ENCODE measurements around the gene ATG4D.

The ATG4D gene

DNA sequence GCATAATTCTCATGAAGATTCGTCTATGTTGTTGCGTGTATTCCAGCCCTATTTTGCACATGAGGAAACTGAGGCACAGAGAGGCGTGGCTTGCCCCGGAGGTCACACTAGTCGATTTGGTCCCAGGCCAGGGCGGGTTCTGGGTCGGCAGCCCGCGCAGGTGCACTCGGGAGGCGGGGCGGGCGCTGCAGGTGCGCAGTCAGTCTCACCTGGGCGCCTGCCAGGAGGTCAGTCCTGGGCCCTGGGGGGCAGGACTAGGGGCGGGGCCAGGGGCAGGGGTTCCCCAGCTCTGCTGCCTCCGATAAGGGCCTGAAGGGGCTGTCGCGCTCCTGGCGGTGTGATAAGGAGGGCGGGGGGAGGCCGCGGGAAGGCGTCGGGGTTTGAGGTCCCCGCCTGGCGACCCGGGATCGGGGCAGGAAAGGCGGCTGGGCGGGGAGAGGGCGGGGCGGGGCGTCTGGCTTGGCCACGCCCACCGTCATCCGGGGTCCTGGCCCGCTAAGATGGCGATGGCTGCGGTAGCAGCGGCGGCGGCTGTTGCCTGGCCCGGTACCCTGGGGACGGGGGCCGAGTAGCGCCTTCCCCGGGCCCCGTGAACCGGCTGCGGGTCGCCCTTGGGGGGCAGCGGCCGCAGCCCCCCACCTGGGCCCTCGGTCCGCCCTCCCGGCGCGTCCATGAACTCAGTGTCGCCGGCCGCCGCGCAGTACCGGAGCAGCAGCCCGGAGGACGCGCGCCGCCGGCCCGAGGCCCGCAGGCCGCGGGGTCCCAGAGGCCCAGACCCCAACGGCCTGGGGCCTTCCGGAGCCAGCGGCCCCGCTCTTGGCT lies at the start of gene ATG4D:
Gene ATG4D (plus strand): TSS at position 485 of the 822 bp plus-strand sequence. CDS start 187 bp downstream, at position 672.
- peak; percentile 78 for DNase-seq

DNA sequence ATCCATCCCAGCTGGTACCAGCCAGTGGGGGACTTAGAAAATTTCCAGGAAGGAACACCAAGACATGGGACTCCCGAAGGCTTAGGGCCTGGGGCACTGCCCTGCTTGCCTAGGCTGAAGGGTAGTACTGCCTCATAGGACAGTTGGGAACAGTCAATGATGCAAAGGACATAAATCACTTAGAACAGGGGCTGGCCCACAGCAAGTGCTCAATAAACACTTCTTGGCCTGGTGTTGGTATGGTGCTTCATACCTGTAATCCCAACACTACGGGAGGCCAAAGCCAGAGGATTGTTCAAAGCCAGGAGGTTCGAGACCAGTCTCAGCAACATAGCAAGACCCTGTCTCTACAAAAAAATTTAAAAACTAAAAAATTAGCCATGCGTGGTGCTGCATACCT lies 46.3 kb upstream of the ATG4D start:
- DNase-seq = no peak

DNA sequence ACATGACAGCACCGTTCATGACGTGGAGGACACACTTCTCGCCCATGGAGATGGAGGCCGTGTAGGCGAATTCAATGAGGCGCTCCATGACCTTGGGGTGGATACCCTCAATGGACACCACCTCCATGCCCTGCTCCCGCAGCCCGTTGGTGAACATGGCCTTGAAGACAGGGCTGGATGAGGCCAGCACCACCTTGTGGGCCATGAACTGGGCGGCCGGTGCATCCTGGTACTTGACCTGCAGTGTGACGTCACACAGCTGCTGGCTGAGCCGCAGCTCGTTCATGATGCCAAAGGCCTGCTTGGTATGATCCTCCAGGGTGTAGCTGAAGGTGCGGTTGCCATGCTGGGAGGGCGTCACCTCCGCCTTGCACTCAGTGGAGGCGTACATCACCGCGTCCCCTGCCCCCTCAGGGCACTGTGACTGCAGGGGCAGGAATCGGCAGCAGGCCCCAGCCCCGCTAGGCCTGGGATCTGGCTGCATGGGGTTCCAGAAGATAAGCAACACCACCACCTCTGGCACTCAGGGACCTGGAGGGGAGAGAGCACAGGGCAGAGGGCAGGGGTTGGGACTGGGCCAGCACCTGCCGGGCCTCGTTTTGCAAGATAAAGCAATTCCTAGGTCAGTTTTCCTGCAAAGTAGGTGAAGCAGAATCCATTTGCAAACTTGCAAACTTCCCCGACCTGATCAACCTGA lies 44.0 kb upstream of the ATG4D start:
- no peak for DNase-seq

DNA sequence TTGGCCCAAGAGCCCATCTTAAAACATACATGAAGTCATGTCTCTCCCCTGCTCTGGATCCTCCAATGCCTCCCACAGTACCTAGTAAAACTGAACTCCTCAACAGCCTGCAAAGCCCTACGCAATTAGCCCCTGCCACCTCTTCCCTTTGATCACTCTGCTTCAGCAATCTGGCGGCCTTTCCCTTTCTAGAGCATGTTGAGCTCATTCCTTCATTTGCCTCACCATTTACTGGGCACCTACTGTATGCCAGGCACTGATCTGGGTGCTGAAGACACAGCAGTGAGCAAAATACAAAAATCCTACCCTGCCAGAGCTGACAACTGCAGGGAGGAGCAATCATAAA lies 43.5 kb upstream of the ATG4D start:
- no peak for DNase-seq

DNA sequence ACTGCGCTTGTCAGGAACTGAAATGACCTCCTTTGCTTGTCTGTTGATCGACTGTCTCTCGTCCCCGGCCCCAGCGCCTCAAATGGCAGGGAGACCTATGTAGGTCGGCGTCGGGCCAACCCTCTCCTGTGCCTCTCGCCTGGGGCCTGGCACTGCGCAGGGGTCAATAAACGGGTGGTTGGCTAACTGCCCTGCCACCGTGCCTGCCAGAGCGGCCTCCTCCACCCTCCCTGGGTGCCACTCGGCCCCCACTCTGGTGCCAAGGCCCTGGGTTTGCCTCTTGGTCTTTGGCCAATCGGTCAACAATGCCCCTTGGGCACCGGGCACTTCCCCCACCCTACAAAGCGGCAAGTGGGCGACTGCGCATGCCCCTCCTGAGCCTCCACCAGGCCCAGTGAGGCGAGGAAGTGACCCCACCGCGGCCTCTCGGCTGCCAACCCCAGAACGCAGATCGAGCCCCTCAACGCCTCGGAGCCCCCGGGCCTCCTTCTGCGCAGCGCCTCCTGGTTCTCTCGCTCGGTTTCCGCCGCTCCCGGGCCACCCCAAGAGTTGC lies 41.7 kb upstream of the ATG4D start:
- peak; percentile 55 for DNase-seq

DNA sequence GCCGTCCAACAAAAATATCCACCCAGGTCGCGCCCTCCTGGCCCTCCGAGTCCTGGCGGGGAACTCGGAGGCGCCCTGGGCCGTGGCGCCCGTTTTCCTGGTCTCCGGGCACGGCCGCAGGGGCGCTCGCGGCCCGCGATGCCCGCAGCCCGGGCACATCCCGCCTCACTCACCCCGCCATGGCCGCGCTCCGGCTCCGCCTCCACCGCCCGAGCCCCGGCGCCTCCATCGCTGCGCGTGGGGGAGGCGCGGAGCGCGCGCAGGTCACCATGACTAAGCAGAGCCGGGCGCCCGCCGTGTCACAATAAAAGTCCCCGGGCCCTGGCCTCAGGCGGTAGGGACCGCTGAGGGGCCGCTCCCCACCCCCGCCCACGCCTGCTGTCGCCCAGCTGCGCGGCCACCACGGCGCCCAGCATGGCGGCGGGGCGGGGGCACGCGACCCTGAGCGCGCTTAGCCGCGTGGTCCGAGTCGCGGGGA lies 41.1 kb upstream of the ATG4D start:
- DNase-seq = peak; percentile 92

DNA sequence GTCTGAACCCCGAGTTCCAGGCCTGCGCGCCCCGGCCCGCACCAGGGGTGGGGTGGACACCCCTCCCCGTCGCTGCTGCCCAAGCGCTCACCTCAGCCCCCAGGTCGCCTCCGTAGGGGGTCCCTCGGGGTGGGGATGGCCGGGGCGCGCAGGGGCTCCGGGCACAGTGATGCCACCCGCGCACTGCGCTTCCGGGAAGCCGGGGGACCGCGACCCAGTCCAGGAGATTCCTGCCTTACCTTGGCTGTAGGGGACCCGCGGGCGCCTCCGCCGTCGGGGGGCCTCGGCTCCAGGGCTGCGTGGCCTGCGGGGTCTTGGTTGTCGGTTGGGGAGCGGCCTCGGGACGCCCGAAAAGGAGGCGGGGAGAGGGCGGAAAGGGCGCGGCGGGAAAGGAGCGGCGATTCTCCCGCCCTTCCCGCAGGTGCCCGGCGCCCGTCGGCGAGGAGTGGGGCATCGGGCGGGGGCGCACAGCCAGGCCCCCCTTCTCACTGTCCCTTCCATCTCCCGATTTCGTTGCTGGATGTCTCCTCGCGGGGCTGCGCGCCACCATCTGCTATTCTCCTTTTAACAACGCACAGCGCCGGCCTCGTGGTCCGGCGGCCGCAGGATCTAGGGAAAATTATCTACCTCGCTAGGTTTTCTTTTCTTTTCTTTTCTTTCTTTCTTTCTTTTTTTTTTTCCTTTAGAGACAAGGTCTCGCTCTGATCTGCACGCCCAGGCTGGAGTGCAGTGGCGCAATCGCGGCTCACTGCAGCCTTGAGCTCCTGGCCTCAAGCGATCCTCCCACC lies 40.5 kb upstream of the ATG4D start, which contains the start of gene KEAP1:
Gene KEAP1 (minus strand): TSS at position 355 of the 788 bp plus-strand sequence. CDS start 3,323 bp downstream, outside the sequence.
- peak; percentile 51 for DNase-seq

DNA sequence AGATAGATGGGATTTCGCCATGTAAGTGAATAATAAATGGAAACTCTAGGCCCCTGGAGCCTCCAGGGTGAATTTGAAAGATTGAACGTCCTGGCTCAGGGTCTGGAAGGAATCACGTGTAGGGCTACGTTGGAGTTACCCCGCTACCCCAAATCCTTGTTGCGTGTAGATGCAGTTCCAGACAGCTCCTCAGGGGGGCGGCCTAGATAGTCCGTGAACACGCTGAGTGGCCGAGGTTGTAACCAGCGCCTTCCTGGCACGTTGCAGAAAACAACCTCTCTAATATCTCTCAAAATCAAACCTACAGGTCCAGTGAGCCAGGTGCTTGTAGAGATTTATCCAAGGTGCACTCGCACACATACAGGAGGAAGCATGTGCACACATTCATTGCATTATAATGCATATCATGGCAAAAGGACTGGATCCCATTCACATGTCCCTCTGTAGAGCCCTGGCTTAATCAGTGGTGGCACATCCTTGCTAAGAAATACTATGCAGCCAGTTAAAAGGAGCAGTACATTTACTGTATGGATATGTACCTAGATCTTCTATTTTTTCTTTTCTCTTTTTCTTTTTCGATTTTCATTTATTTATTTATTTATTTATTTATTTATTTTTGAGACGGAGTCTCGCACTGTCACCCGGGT lies 38.0 kb upstream of the ATG4D start:
- DNase-seq = peak; percentile 85

DNA sequence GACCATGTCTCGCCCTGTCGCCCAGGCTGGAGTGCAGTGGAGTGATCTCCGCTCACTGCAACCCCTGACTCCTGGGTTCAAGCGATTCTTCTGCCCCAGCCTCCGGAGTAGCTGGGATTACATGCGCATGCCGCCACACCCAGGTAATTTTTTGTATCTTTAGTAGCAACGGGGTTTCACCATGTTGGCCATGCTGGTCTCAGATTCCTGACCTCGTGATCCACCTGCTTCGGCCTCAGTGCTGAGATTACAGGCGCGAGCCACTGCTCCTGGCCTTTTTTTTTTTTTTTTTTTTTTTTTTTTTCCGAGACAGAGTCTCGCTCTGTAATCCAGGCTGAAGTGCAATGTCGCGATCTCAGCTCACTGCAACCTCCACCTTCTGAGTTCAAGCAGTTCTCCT lies 35.7 kb upstream of the ATG4D start:
- no peak for DNase-seq

DNA sequence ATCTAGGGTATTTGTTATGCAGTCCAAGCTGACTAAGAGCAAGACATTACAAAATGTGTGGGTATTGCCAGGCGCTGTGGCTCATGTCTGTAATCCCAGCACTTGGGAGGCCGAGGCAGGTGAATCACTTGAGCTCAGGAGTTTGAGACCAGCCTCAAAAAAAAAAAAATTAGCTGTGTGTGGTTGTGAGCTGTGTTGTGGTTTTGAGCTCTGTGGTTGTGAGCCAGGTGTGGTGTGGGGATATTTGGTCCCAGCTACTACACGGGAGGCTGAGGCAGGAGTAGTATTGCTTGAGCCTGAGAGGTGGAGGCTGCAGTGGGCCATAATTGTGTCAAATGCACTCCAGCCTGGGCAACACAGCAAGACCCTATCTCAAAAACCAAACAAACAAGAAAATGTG lies 35.0 kb upstream of the ATG4D start:
- peak; percentile 37 for DNase-seq

DNA sequence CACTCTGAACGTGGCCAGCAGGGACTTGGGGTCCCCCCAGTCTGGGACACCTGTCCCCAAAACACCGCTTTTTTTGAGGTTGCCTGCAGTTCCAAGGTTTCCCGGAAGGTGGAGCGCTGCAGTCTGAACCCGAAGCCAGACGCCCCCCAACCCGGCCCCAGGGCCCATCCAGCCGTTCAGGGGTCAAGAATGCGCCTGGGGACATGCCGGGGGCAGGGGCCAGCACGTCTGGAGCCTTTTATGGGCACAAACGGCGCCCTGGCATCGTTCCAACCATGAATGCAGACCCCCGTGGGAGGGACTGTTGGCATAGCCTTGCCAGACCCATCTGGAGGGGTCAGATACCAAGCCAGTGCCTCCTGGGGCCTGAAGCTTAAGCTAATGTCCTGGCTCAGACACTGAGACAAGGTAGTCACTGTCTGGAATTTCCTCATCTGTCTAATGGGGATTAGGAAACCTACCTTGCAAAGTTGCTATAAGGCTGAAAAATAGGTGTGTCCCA lies 33.4 kb upstream of the ATG4D start:
- DNase-seq = peak; percentile 70

DNA sequence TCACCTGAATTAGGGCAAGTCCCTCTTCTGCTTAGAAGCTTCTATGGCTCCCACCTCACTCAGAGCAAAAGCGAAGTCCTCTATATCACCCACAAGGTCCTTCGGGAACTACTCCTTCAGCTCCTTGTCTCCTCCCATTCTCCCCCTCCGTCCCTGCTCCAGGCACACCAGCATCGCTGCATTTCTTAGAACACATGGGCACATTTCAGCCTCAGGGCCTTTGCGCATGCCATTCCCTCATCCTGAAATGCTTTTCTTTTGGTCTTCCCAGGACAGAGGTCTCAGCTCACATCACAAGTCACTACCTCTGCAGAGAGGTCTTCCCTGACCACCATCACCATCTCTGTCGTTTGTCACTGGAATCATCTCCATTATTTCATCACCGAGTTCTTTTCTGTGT lies 30.5 kb upstream of the ATG4D start:
- DNase-seq = no peak

DNA sequence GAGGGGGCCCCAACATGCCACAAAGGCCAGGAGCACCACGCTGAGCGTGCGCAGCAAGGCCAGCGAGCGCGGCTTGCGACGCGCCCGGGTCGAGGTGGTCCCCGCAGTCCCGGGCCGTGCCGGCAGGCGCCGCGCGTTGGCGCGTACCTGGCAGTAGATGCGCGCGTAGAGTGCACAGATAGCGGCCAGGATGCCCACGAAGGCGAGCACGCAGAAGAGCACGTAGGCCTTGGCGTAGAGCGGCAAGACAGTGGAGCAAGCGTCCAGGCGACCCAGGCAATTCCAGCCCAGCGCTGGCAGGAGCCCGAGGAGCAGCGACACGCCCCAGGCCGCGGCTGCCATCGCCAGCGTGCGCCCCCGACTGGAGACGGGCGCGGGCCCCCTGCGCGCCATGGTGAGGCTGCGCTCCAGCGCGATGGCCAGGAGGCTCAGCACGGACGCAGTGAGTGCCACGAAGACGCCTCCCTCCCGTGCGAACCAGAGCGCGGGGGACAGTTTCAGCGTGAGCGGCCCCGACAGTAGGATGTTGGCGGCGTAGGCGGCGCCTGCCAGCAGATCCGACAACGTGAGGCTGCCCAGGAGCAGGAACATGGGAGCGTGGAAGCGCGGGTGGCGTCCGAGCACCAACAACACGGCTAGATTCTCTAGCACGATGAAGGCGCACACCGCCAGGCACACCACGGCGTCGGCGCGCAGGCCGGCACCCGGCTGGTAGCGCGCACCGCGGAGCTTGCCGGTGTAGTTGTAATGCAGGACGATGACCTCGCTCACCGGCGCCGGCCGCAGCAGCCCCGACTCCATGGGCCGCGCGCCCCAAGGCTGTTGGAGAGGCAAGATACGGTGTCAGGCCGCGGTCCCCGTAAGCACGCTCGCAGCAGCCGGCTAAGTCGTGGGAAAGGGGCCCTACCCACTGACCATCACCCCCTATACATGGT lies 29.2 kb upstream of the ATG4D start:
- DNase-seq = peak; percentile 36

DNA sequence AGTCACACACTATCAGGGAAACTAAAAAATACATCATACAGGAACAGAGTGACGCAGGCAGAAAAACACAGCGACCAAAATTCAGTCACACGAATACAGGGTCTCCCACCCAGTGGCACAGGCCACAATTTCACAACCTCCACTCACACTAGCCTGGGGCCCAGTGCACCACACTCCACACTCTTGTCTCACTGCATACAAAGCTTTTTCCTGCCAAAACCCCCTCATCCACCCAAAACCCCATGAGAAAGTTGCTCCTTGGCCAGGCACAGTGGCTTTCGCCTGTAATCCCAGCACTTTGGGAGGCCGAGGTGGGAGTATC lies 27.7 kb upstream of the ATG4D start:
- DNase-seq = no peak

DNA sequence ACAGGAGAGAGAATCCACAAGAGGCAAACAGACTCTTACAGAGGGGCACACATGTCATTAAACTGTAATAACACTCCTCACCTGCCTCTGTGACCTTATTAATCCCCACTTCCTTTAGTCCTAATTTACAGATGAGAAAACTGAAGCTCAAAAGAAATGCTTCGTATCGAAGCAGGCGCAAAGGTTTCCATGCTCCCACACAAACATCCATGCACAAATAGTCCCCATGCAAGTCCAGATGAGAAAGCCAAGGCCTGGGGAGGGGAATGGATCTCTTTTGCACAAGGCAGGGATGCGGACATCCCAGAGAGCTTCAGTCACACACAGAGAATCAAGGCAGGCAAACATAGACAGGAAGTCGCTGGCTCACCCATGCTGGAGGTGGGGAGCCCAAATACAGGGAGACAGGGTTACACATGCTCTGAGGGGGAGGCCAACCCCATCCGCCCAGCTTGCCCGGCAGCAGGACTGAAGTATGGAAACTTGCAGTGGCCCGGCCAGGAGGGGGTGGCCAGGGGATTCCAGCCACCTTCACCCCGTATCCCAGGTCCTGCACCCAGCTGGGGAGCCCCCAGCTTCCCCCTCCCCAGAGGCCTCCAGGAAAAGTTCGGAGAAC lies 26.9 kb upstream of the ATG4D start:
- no peak for DNase-seq

DNA sequence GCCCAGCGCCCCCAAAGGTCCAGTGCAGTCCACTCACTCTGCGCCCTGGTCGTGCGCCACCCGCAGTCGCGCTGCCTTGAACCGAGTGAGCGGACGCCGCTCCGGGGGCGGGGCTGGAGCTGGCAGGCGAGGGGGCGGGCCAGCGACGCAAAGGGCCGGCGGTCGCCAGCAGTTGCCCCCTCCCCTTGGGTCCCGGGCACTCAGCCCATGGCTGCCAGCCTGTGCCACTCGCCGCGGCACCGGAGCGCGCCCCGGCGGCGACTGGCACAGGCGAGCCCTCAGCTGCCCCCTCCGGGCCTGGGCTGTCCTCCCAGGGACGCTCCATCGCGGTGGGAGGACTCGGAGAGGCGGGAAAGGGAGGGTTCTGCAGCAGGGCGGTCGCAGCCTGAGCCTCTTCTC lies 26.3 kb upstream of the ATG4D start, which contains the start of gene S1PR5:
Gene S1PR5 (minus strand): TSS at position 87 of the 399 bp plus-strand sequence. CDS start 2,436 bp downstream, outside the sequence.
- no peak for DNase-seq

DNA sequence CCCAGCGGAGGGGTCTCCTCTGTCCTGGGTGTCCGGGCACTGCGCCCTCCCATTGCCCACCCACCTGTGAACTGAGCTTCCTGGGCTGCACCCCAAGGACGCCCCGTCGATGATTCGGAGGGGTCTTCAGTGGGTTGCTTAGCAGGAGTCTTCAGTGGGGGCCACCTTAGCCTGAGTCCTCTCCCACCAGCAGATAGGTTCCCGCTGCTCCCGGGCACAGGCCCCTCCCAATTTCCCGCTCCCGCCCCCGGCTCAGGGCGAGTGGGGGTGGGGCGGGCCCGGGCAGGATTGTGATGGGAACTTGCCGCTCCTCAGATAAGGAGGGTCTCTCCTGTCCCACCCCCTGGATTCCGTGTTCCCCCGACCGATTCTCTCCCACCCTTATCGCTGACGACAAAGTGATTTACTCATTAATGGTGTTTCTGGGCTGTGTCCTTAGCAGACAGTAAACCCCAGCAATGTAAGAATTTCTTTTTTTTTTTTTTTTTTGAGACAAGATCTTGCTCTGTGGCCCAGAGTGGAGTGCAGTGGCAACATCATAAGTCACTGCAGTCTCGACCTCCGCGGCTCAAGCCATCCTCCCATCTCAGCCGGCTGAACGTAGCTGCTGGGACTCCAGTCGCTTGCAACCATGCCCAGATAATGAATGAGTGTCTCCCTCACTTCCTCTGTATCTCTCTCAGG lies 25.8 kb upstream of the ATG4D start:
- DNase-seq = no peak

DNA sequence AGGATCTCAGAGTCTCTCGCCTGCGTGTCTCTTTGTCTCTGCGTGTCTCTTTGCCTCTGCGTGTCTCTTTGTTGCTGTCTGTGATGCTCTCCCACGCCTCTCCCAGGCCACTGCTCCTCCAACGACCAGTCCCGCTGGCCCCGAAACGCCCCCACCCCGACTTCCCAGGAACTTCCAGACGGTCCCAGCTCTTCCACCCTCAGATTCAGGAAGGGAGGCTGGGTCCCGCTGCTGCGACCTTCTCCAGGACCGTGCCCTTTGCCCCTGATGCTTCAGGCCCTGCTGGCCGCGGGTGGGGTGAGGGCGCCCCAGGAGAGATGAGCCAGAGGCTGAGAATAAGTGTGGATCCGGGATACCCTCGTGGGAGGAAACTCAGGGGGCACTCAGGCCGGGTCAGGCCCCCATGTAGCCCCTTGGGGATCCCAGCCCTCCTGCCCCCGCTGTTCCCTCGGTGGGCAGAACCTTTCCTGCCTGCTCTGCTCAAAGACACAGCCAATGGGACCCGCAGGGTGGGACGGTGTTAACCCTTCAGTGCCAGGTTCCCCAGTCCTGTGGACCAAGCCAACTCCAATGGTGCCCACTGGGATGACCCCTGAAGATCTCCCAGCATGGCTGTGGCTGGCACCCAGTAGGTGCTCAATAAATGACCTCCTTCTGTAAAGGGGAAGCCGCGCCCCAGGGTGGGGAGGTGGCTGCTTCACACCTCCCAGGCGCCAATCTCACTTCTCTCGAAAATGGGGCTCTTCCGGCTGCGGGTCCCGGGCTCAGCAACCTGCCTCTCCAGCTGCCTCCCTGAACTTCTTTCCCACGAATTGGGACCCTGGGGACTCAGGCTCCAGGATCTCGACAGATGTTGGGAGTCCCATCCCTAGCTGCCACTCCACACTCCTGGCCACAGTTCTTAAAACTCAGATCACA lies 25.0 kb upstream of the ATG4D start:
- DNase-seq = no peak

DNA sequence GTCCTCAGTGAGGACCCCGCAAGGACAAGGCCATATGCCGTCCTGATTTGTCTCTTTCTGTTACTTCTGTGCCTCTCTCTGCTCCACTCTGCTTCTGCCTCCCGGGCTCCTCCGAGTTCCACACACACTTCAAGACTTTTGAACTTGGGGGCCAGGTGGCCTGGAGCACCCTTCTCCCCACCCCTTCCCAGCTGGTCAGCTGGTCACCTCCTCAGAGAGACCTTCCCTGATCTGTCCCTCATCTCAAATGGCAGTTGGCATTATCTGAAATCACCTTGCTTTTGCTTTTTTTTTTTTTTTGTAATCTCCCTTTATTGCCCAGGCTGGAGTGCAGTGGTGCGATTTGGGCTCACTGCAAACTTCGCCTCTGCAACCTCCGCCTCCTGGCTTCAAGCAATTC lies 24.3 kb upstream of the ATG4D start:
- no peak for DNase-seq
